ENCODE results near the gene ATP6V1D. TPM values are rescaled to one million over a fixed set of nuclear protein-coding genes. Genes with fewer than 3 reads are reported as not detected.

The ATP6V1D gene
- total and polyA plus RNA-seq, 4 experiments from 2014 or later = 26.8 to 57.5 (median 40.1) TPM

GRCh38 chr14:67370830-67371229 lies 11.2 kb upstream of the ATP6V1D start:
- H3K4me3 ChIP-seq (ENCODE audit: low read length in 2 of 2) = no peak overlapping the region
- intact Hi-C loops (cut with micrococcal nuclease) = no loop called here
- peaks cover 36 to 78% of the 10 kb centered on the region in 2 donors for H3K36me3 Mint-ChIP-seq
- peaks cover 7% of the 10 kb centered on the region for H3K4me1 ChIP-seq (ENCODE audit: insufficient read depth, low read length)
- DNase-seq = no peak
- POLR2A ChIA-PET (ENCODE audit: partially characterized antibody) = no interaction called here
- peak overlapping the region; percentile 22 to 83 (median 30) for H3K27ac Mint-ChIP-seq
- H3K36me3 ChIP-seq (ENCODE audit: insufficient read depth, low read length) = peaks cover 51% of the 10 kb centered on the region
- H3K4me1 Mint-ChIP-seq = peaks cover 21 to 45% (median 35%) of the 10 kb centered on the region in 4 donors
- H3K9me3 ChIP-seq (ENCODE audit: control insufficient read depth in 1 of 2, low read length in 2 of 2) = no peaks in the 10 kb centered on the region
- no peak overlapping the region for H3K27ac ChIP-seq (ENCODE audit: low read depth, low read length)
- no peaks in the 10 kb centered on the region for H3K27me3 ChIP-seq (ENCODE audit: insufficient read depth, low read length)
- H3K9me3 Mint-ChIP-seq = no peaks in the 10 kb centered on the region
- H3K27me3 Mint-ChIP-seq = no peaks in the 10 kb centered on the region
- H3K4me3 Mint-ChIP-seq = no peak overlapping the region
- CTCF ChIA-PET (ENCODE audit: partially characterized antibody) = no interaction called here

- Mint-ChIP-seq H3K4me1 (peaks cover 38 to 72% (median 47%) of the 10 kb centered on the region in 4 donors), H3K4me3 (no peak overlapping the region), H3K27ac (peak overlapping the region in 1 of 7 donors; percentile 27), H3K36me3 (peaks cover 36 to 61% of the 10 kb centered on the region in 2 donors), H3K9me3 (no peaks in the 10 kb centered on the region), H3K27me3 (no peaks in the 10 kb centered on the region)
- Histone ChIP-seq H3K9me3 (ENCODE audit: control insufficient read depth in 1 of 2, low read length in 2 of 2) (no peaks in the 10 kb centered on the region), H3K4me1 (ENCODE audit: insufficient read depth, low read length) (peaks cover 57% of the 10 kb centered on the region), H3K4me3 (ENCODE audit: low read length in 2 of 2) (no peak overlapping the region), H3K36me3 (ENCODE audit: insufficient read depth, low read length) (peaks cover 30% of the 10 kb centered on the region), H3K27me3 (ENCODE audit: insufficient read depth, low read length) (no peaks in the 10 kb centered on the region), H3K27ac (ENCODE audit: low read depth, low read length) (no peak overlapping the region)
- POLR2A ChIA-PET (ENCODE audit: partially characterized antibody) = interaction anchor here (0.6 to 1.3 kb wide), 4 partner anchors 12 to 206 kb away, joined by 3 to 4 read pairs (median 4); no protein-coding TSS in a partner anchor
- no peak for DNase-seq
- intact Hi-C loops (cut with micrococcal nuclease) = no loop called here
- CTCF ChIA-PET (ENCODE audit: partially characterized antibody) = no interaction called here
These were observed 5.9 kb upstream of the ATP6V1D start for GRCh38 chr14:67365476-67365875.

- Histone ChIP-seq H3K4me3 (ENCODE audit: low read length in 2 of 2) (peak overlapping the region; percentile 88 to 97), H3K36me3 (ENCODE audit: insufficient read depth, low read length) (peaks cover 7% of the 10 kb centered on the region), H3K4me1 (ENCODE audit: insufficient read depth, low read length) (peaks cover 78% of the 10 kb centered on the region), H3K9me3 (ENCODE audit: control insufficient read depth in 1 of 2, low read length in 2 of 2) (no peaks in the 10 kb centered on the region), H3K27ac (ENCODE audit: low read depth, low read length) (peak overlapping the region; percentile 90), H3K27me3 (ENCODE audit: insufficient read depth, low read length) (no peaks in the 10 kb centered on the region)
- ChIA-PET CTCF (ENCODE audit: partially characterized antibody) (interaction anchor here (1.0 to 2.2 kb wide), 12 partner anchors 7 to 1949 kb away, joined by 3 to 15 read pairs (median 5); partner anchors contain the start of genes GPHN, PIGH, PLEK2 and RDH11), POLR2A (ENCODE audit: partially characterized antibody) (interaction anchor here (0.7 to 2.1 kb wide), 9 partner anchors 25 to 1455 kb away, joined by 3 to 14 read pairs (median 7); partner anchors contain the start of genes GPHN, PALS1, PIGH and PLEK2)
- peak in 1 of 5 donors; percentile 44 for DNase-seq
- intact Hi-C loops (cut with micrococcal nuclease) = loop anchor here (1.0 to 2.0 kb wide), 3 partner anchors 335 to 1792 kb away; partner anchors contain the start of genes DCAF5, RAD51B and RDH11
- Mint-ChIP-seq H3K27ac (peak overlapping the region; percentile 92 to 100 (median 99)), H3K36me3 (peaks cover 17 to 39% of the 10 kb centered on the region in 2 donors), H3K27me3 (no peaks in the 10 kb centered on the region), H3K4me3 (peak overlapping the region; percentile 96 to 100 (median 100)), H3K4me1 (peaks cover 47 to 93% (median 67%) of the 10 kb centered on the region in 4 donors), H3K9me3 (no peaks in the 10 kb centered on the region)
These were observed 1.0 kb upstream of the ATP6V1D start for GRCh38 chr14:67360470-67361206.

GRCh38 chr14:67358924-67359774 lies 455 bp downstream of the ATP6V1D start:
- H3K9me3 ChIP-seq (ENCODE audit: control insufficient read depth in 1 of 2, low read length in 2 of 2) = no peaks in the 10 kb centered on the region
- no peaks in the 10 kb centered on the region for H3K36me3 ChIP-seq (ENCODE audit: insufficient read depth, low read length)
- H3K27me3 ChIP-seq (ENCODE audit: insufficient read depth, low read length) = no peaks in the 10 kb centered on the region
- Mint-ChIP-seq H3K9me3 (no peaks in the 10 kb centered on the region), H3K4me1 (peaks cover 41 to 90% (median 67%) of the 10 kb centered on the region in 4 donors), H3K36me3 (peaks cover 4 to 32% of the 10 kb centered on the region in 2 donors), H3K27ac (peak overlapping the region; percentile 92 to 100 (median 99)), H3K27me3 (no peaks in the 10 kb centered on the region), H3K4me3 (peak overlapping the region; percentile 96 to 100 (median 100))
- ChIA-PET CTCF (ENCODE audit: partially characterized antibody) (interaction anchor here (0.6 to 2.2 kb wide), 21 partner anchors 7 to 1948 kb away, joined by 3 to 15 read pairs (median 4); partner anchors contain the start of genes GPHN, PALS1, PIGH and PLEK2), POLR2A (ENCODE audit: partially characterized antibody) (interaction anchor here (0.6 to 2.1 kb wide), 13 partner anchors 8 to 1948 kb away, joined by 3 to 14 read pairs (median 7); partner anchors contain the start of genes GPHN, PALS1, PIGH and PLEK2)
- peaks cover 64% of the 10 kb centered on the region for H3K4me1 ChIP-seq (ENCODE audit: insufficient read depth, low read length)
- intact Hi-C loops (cut with micrococcal nuclease) = loop anchor here (1.0 kb wide), 3 partner anchors 118 to 851 kb away; partner anchors contain the start of genes GPHN, PALS1 and PIGH
- peak overlapping the region; percentile 90 for H3K27ac ChIP-seq (ENCODE audit: low read depth, low read length)
- H3K4me3 ChIP-seq (ENCODE audit: low read length in 2 of 2) = peak overlapping the region; percentile 64 to 97
- no peak for DNase-seq

- Histone ChIP-seq H3K36me3 (ENCODE audit: insufficient read depth, low read length) (no peaks in the 10 kb centered on the region), H3K27ac (ENCODE audit: low read depth, low read length) (no peak overlapping the region), H3K9me3 (ENCODE audit: control insufficient read depth in 1 of 2, low read length in 2 of 2) (no peaks in the 10 kb centered on the region), H3K4me1 (ENCODE audit: insufficient read depth, low read length) (peaks cover 52% of the 10 kb centered on the region), H3K4me3 (ENCODE audit: low read length in 2 of 2) (no peak overlapping the region), H3K27me3 (ENCODE audit: insufficient read depth, low read length) (no peaks in the 10 kb centered on the region)
- H3K27me3 Mint-ChIP-seq = no peaks in the 10 kb centered on the region
- DNase-seq = no peak
- H3K27ac Mint-ChIP-seq = peak overlapping the region in 6 of 7 donors; percentile 7 to 92 (median 50)
- H3K36me3 Mint-ChIP-seq = peaks cover 2 to 27% of the 10 kb centered on the region in 2 donors
- ChIA-PET POLR2A (ENCODE audit: partially characterized antibody) (no interaction called here), CTCF (ENCODE audit: partially characterized antibody) (no interaction called here)
- peak overlapping the region; percentile 39 to 100 (median 99) for H3K4me3 Mint-ChIP-seq
- intact Hi-C loops (cut with micrococcal nuclease) = no loop called here
- H3K4me1 Mint-ChIP-seq = peaks cover 35 to 78% (median 60%) of the 10 kb centered on the region in 4 donors
- H3K9me3 Mint-ChIP-seq = no peaks in the 10 kb centered on the region
These were observed 1.6 kb downstream of the ATP6V1D start for GRCh38 chr14:67357969-67358354.

GRCh38 chr14:67357186-67357968 lies 2.2 kb downstream of the ATP6V1D start:
- H3K27ac ChIP-seq (ENCODE audit: low read depth, low read length) = no peak overlapping the region
- intact Hi-C loops (cut with micrococcal nuclease) = no loop called here
- ChIA-PET POLR2A (ENCODE audit: partially characterized antibody) (no interaction called here), CTCF (ENCODE audit: partially characterized antibody) (no interaction called here)
- Mint-ChIP-seq H3K27me3 (no peaks in the 10 kb centered on the region), H3K4me1 (peaks cover 32 to 72% (median 58%) of the 10 kb centered on the region in 4 donors), H3K36me3 (peaks cover 7 to 28% of the 10 kb centered on the region in 2 donors), H3K9me3 (no peaks in the 10 kb centered on the region), H3K27ac (peak overlapping the region; percentile 1 to 92 (median 45)), H3K4me3 (peak overlapping the region in 7 of 8 donors; percentile 36 to 100 (median 64))
- no peaks in the 10 kb centered on the region for H3K36me3 ChIP-seq (ENCODE audit: insufficient read depth, low read length)
- no peaks in the 10 kb centered on the region for H3K27me3 ChIP-seq (ENCODE audit: insufficient read depth, low read length)
- no peak for DNase-seq
- peaks cover 46% of the 10 kb centered on the region for H3K4me1 ChIP-seq (ENCODE audit: insufficient read depth, low read length)
- H3K4me3 ChIP-seq (ENCODE audit: low read length in 2 of 2) = no peak overlapping the region
- no peaks in the 10 kb centered on the region for H3K9me3 ChIP-seq (ENCODE audit: control insufficient read depth in 1 of 2, low read length in 2 of 2)
